Measurements from ENCODE around the gene NFIB.

DNA sequence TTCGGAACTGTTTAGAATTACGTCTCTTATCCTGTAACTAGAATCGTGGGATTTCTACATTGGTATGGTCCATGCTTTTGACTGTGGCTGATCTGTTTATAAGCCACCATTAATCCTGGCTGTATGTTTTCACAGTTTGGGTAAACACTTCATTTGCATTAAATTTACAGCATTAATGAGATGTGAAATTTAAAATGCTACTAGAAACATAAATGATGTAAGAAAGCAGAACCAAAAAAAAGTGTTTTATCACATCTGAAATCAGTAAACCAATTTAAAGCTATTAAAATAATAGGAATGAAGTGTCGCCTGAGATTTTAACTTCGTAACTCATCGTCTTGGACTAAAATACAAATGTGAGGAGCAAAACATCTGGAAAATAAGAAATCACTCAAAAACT lies 201.7 kb downstream of the NFIB start:
- TF ChIP-seq, protein P1, sequence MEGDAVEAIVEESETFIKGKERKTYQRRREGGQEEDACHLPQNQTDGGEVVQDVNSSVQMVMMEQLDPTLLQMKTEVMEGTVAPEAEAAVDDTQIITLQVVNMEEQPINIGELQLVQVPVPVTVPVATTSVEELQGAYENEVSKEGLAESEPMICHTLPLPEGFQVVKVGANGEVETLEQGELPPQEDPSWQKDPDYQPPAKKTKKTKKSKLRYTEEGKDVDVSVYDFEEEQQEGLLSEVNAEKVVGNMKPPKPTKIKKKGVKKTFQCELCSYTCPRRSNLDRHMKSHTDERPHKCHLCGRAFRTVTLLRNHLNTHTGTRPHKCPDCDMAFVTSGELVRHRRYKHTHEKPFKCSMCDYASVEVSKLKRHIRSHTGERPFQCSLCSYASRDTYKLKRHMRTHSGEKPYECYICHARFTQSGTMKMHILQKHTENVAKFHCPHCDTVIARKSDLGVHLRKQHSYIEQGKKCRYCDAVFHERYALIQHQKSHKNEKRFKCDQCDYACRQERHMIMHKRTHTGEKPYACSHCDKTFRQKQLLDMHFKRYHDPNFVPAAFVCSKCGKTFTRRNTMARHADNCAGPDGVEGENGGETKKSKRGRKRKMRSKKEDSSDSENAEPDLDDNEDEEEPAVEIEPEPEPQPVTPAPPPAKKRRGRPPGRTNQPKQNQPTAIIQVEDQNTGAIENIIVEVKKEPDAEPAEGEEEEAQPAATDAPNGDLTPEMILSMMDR (IDR thresholded peaks at IDR 0.05), result no peak
- TF ChIP-seq POLR2A (IDR thresholded peaks at IDR 0.05) (no peak), POLR2AphosphoS5 (IDR thresholded peaks at IDR 0.05) (no peak)

Data from gastroesophageal sphincter (tissue), 3 donors.